Activated T-cell treated with anti-CD3 and anti-CD28 coated beads, Interleukin-2, amount 50 U/mL, for 72 hours (primary cell): ENCODE measurements around the gene POLA1. TPM values are rescaled to one million over a fixed set of nuclear protein-coding genes. Genes with fewer than 3 reads are reported as not detected.
A peak's percentile ranks its signal among the peaks of the same experiment; 100 is the strongest.

ENCODE experiments used
- ATAC-seq, 2 donors: fragments of 150-1000 bp; cut with Tn5 transposase; replicated peaks in 1 of 2; 2 replicates each; pipeline ENCODE4 v1.10.0; 2021; ENCODE audit warnings: moderate library complexity in 2 of 2, mild to moderate bottlenecking in 1 of 2
- DNase-seq, 2 donors: peaks; one replicate each; pipeline ENCODE4 v3.0.0; 2021 to 2022; ENCODE audit warnings: mixed read lengths in 1 of 2
- H3K27ac Mint-ChIP-seq: one replicate; pipeline ENCODE4 v1.8.0; 2022; ENCODE audit warnings: mild to moderate bottlenecking, moderate library complexity, mixed read lengths
- H3K27me3 Mint-ChIP-seq: one replicate; pipeline ENCODE4 v1.8.0; 2022; ENCODE audit warnings: low read depth, mixed read lengths
- H3K36me3 Mint-ChIP-seq, 2 donors: one replicate each; pipeline ENCODE4 v1.8.0; 2022; ENCODE audit warnings: mixed read lengths in 2 of 2, mild to moderate bottlenecking in 1 of 2; ENCODE audit not compliant: insufficient read depth in 2 of 2
- H3K4me1 Mint-ChIP-seq: one replicate; pipeline ENCODE4 v1.8.0; 2022; ENCODE audit warnings: low read depth, mixed read lengths
- H3K4me3 Mint-ChIP-seq, 2 donors: one replicate each; pipeline ENCODE4 v1.8.0; 2022; ENCODE audit warnings: mild to moderate bottlenecking in 2 of 2, mixed read lengths in 2 of 2, moderate library complexity in 2 of 2
- H3K9me3 Mint-ChIP-seq, 2 donors: one replicate each; pipeline ENCODE4 v1.8.0; 2022; ENCODE audit warnings: mixed read lengths in 2 of 2
- total RNA-seq, 2 donors: library from RNA; stranded (reverse); gene quantifications; one replicate each; pipeline ENCODE4 v1.2.3, GENCODE V29; 2022

The POLA1 gene
- total RNA-seq, 2 donors from 2014 or later = 26.7 to 29.9 TPM

DNA sequence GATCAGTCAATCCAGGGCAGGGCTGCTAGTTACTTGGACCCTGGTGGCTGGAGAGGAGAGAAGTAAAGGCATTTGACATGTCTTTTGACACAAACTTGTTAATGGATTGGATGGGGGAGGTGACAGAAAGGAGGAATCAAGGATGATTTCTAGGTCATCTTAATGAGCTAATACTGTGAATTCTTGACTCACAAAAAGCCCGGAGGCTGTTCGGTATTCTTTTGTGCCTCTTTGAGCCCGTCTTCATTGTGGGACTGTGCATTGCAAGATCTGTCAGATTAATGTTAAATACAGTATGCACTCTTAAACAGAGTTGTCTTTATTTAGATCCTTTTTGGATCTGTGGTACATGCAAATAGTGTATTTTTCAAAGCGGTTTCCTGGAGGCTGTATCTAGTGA is 25.1 kb downstream of the POLA1 start:
- H3K27ac Mint-ChIP-seq = no peak overlapping the region
- H3K9me3 Mint-ChIP-seq = no peaks in the 10 kb centered on the region
- no peak overlapping the region for H3K4me3 Mint-ChIP-seq
- H3K4me1 Mint-ChIP-seq = no peaks in the 10 kb centered on the region
- DNase-seq (no peak), ATAC-seq (no peak)
- no peaks in the 10 kb centered on the region for H3K27me3 Mint-ChIP-seq
- peaks cover 10 to 12% of the 10 kb centered on the region in 2 donors for H3K36me3 Mint-ChIP-seq

GRCh38 chrX:24720036-24720435 is 26.3 kb downstream of the POLA1 start:
- H3K4me1 Mint-ChIP-seq = no peaks in the 10 kb centered on the region
- ATAC-seq = no peak

GRCh38 chrX:24728530-24728929 is 34.8 kb downstream of the POLA1 start:
- H3K4me1 Mint-ChIP-seq = no peaks in the 10 kb centered on the region
- H3K4me3 Mint-ChIP-seq = no peak overlapping the region
- no peaks in the 10 kb centered on the region for H3K9me3 Mint-ChIP-seq
- no peak overlapping the region for H3K27ac Mint-ChIP-seq
- ATAC-seq (no peak), DNase-seq (no peak)
- H3K27me3 Mint-ChIP-seq = no peaks in the 10 kb centered on the region
- H3K36me3 Mint-ChIP-seq = peaks cover 0 to 8% of the 10 kb centered on the region in 2 donors

More at GRCh38 chrX:24720036-24720435, 26.3 kb downstream of the POLA1 start:
- Mint-ChIP-seq H3K27me3 (no peaks in the 10 kb centered on the region), H3K9me3 (no peaks in the 10 kb centered on the region), H3K4me3 (no peak overlapping the region), H3K36me3 (peaks cover 7 to 10% of the 10 kb centered on the region in 2 donors), H3K27ac (no peak overlapping the region)
- no peak for DNase-seq

DNA sequence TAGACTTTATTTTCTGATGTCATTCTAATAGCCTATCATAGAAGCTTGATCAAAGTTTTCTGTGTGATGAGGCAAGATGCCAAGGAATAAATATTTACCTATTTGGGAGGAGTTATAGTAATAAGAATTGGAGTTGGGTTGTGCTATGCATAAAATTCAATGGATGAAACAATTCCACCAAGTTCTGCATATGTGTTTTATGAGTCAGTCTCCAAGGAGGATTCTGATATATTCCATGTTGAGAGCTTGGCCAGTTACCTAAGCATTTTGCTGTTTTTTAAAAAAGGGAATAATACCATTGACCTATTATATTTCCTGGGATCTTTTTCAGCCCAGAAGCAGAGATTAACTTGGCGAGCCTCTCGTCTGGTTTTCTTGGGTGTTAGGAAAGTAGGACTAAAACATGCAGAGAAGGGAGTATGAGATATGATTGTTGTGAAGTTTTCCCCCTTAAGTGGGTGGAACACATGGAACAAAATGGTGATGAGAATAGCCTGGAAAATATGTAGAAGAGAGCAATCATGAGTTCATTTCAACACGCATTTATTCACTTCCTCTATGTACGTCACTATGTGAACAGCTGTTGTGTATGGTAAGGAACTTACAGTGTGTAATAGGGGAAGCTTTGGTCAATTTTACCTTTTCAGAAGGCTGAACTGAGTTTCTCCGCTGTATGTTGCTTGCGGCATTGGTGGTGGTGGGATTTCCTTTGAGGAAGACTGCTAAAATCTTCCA is 39.2 kb downstream of the POLA1 start:
- no peak overlapping the region for H3K27ac Mint-ChIP-seq
- H3K27me3 Mint-ChIP-seq = no peaks in the 10 kb centered on the region
- DNase-seq (no peak), ATAC-seq (no peak)
- no peaks in the 10 kb centered on the region for H3K9me3 Mint-ChIP-seq
- H3K4me1 Mint-ChIP-seq = no peaks in the 10 kb centered on the region
- H3K36me3 Mint-ChIP-seq = peaks cover 0 to 8% of the 10 kb centered on the region in 2 donors
- no peak overlapping the region for H3K4me3 Mint-ChIP-seq

GRCh38 chrX:24741330-24741729 is 47.6 kb downstream of the POLA1 start:
- H3K4me1 Mint-ChIP-seq = no peaks in the 10 kb centered on the region
- peaks cover 0 to 2% of the 10 kb centered on the region in 2 donors for H3K36me3 Mint-ChIP-seq
- no peak overlapping the region for H3K27ac Mint-ChIP-seq
- no peak overlapping the region for H3K4me3 Mint-ChIP-seq
- H3K9me3 Mint-ChIP-seq = no peaks in the 10 kb centered on the region
- ATAC-seq = no peak
- DNase-seq = no peak
- H3K27me3 Mint-ChIP-seq = no peaks in the 10 kb centered on the region

GRCh38 chrX:24748196-24748595 is 54.5 kb downstream of the POLA1 start:
- no peak overlapping the region for H3K4me3 Mint-ChIP-seq
- H3K27ac Mint-ChIP-seq = no peak overlapping the region
- H3K4me1 Mint-ChIP-seq = no peaks in the 10 kb centered on the region
- DNase-seq (no peak), ATAC-seq (no peak)
- H3K9me3 Mint-ChIP-seq = no peaks in the 10 kb centered on the region
- H3K27me3 Mint-ChIP-seq = no peaks in the 10 kb centered on the region
- H3K36me3 Mint-ChIP-seq = peaks cover 2% of the 10 kb centered on the region in 2 donors

DNA sequence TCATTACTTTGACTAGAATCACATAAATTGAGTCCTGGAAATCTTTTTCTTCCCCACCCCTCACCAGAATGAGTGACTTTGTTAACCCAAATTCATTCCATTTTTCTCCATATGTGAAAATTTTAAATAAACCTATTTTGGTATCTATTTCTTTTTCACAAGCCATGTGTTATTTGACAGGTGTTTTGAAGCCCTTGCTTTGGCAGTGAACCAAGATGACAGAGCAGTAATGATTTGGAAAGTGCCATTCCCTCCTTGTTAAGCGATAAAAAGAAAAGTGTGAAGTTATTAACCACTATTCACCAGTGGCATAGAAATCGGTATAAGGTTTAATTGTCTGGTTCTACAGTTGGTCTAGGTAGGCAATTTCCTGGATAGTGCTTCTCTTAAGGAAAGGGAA is 66.1 kb downstream of the POLA1 start:
- no peak overlapping the region for H3K27ac Mint-ChIP-seq
- ATAC-seq = no peak
- peaks cover 6 to 27% of the 10 kb centered on the region in 2 donors for H3K36me3 Mint-ChIP-seq
- H3K27me3 Mint-ChIP-seq = no peaks in the 10 kb centered on the region
- no peaks in the 10 kb centered on the region for H3K9me3 Mint-ChIP-seq
- H3K4me3 Mint-ChIP-seq = no peak overlapping the region
- no peaks in the 10 kb centered on the region for H3K4me1 Mint-ChIP-seq
- no peak for DNase-seq

GRCh38 chrX:24760363-24761000 is 66.8 kb downstream of the POLA1 start:
- H3K9me3 Mint-ChIP-seq = no peaks in the 10 kb centered on the region
- no peaks in the 10 kb centered on the region for H3K4me1 Mint-ChIP-seq
- H3K36me3 Mint-ChIP-seq = peaks cover 8 to 27% of the 10 kb centered on the region in 2 donors
- no peak for DNase-seq
- no peak overlapping the region for H3K4me3 Mint-ChIP-seq
- ATAC-seq = no peak
- no peaks in the 10 kb centered on the region for H3K27me3 Mint-ChIP-seq
- peak overlapping the region; percentile 72 for H3K27ac Mint-ChIP-seq

- no peak overlapping the region for H3K4me3 Mint-ChIP-seq
- no peaks in the 10 kb centered on the region for H3K9me3 Mint-ChIP-seq
- no peak overlapping the region for H3K27ac Mint-ChIP-seq
- ATAC-seq (no peak), DNase-seq (no peak)
- H3K4me1 Mint-ChIP-seq = no peaks in the 10 kb centered on the region
- no peaks in the 10 kb centered on the region for H3K27me3 Mint-ChIP-seq
- peaks cover 12 to 34% of the 10 kb centered on the region in 2 donors for H3K36me3 Mint-ChIP-seq
These were observed 67.6 kb downstream of the POLA1 start for GRCh38 chrX:24761306-24761705.

- ATAC-seq (no peak), DNase-seq (no peak)
- Mint-ChIP-seq H3K27me3 (no peaks in the 10 kb centered on the region), H3K4me1 (no peaks in the 10 kb centered on the region), H3K36me3 (peaks cover 12 to 38% of the 10 kb centered on the region in 2 donors), H3K4me3 (no peak overlapping the region), H3K9me3 (no peaks in the 10 kb centered on the region), H3K27ac (peak overlapping the region; percentile 43)
These were observed 70.3 kb downstream of the POLA1 start for GRCh38 chrX:24763989-24764388.

- no peak overlapping the region for H3K4me3 Mint-ChIP-seq
- H3K27me3 Mint-ChIP-seq = no peaks in the 10 kb centered on the region
- no peak for DNase-seq
- H3K4me1 Mint-ChIP-seq = no peaks in the 10 kb centered on the region
- no peak overlapping the region for H3K27ac Mint-ChIP-seq
- no peaks in the 10 kb centered on the region for H3K9me3 Mint-ChIP-seq
- H3K36me3 Mint-ChIP-seq = peaks cover 8 to 22% of the 10 kb centered on the region in 2 donors
- peak in 1 of 2 donors; percentile 42 for ATAC-seq
These were observed 73.8 kb downstream of the POLA1 start for GRCh38 chrX:24767557-24767956.

GRCh38 chrX:24768556-24768955 is 74.8 kb downstream of the POLA1 start:
- Mint-ChIP-seq H3K9me3 (no peaks in the 10 kb centered on the region), H3K27me3 (no peaks in the 10 kb centered on the region), H3K4me1 (no peaks in the 10 kb centered on the region), H3K4me3 (no peak overlapping the region), H3K36me3 (peaks cover 8 to 18% of the 10 kb centered on the region in 2 donors), H3K27ac (no peak overlapping the region)
- ATAC-seq = no peak
- DNase-seq = no peak

DNA sequence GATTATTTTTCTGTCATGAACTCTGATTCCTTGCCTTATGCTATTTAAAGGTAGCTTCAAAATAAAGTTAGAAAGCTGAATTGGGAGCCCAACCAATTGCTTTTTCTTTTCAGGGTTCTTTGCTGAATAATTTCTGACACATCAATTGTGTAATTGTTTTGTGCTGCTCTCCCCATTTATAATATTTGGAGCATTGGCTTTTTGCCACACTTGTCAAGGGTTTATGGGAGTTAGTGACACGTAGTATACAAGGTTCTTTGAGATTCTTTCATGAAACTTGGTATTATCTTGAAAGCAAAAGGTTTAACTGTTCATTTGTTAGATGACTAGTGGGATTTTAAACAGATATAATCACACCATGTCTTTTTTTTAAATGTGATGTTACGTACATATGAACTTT is 80.9 kb downstream of the POLA1 start:
- no peak for ATAC-seq
- Mint-ChIP-seq H3K9me3 (no peaks in the 10 kb centered on the region), H3K4me1 (no peaks in the 10 kb centered on the region), H3K27me3 (no peaks in the 10 kb centered on the region), H3K36me3 (peaks cover 0 to 6% of the 10 kb centered on the region in 2 donors), H3K4me3 (no peak overlapping the region), H3K27ac (no peak overlapping the region)
- no peak for DNase-seq
